Body of pancreas (tissue), 4 donors: ENCODE results near the gene ARHGAP12.

Source experiments
- CTCF ChIP-seq, 7 experiments: fragments of 450-650 bp in 4 of 7; fragments of 200-600 bp in 3 of 7; sonication (generic) in 3 of 7; IDR thresholded peaks; one replicate each; pipeline ENCODE4 v1.5.1; 2016 to 2019; ENCODE audit warnings: antibody characterized with exemption in 7 of 7
- POLR2A ChIP-seq, 3 donors: fragments of 450-650 bp; IDR thresholded peaks; one replicate each; pipeline ENCODE4 v1.6.1; 2016; ENCODE audit warnings: antibody characterized with exemption in 3 of 3, mild to moderate bottlenecking in 2 of 3

GRCh38 chr10:31832261-31832660 lies 96.4 kb downstream of the ARHGAP12 start:
- TF ChIP-seq CTCF (IDR thresholded peaks at IDR 0.05) (no peak), POLR2A (IDR thresholded peaks at IDR 0.05) (no peak)
